ENCODE measurements around the gene AKAP1. TPM values are rescaled to one million over a fixed set of nuclear protein-coding genes. Genes with fewer than 3 reads are reported as not detected.

Gene AKAP1
- polyA plus RNA-seq, 4 donors, result 32.5 to 39.4 (median 33.7) TPM

GRCh38 chr17:57104461-57105175, 19.6 kb downstream of the AKAP1 start:
- no peak for DNase-seq (ENCODE audit: low read depth in 4 of 4, low spot score in 2 of 4)

GRCh38 chr17:57105591-57105990, 20.5 kb downstream of the AKAP1 start:
- DNase-seq (ENCODE audit: low read depth in 4 of 4, low spot score in 2 of 4), result no peak

GRCh38 chr17:57106107-57106835, 21.2 kb downstream of the AKAP1 start:
- no peak for DNase-seq (ENCODE audit: low read depth in 4 of 4, low spot score in 2 of 4)

GRCh38 chr17:57106836-57107497, 21.9 kb downstream of the AKAP1 start:
- DNase-seq (ENCODE audit: low read depth in 4 of 4, low spot score in 2 of 4), result no peak

- DNase-seq (ENCODE audit: low read depth in 4 of 4, low spot score in 2 of 4), result no peak
Measured at GRCh38 chr17:57107498-57108101, 22.6 kb downstream of the AKAP1 start.

GRCh38 chr17:57108671-57109392, 23.8 kb downstream of the AKAP1 start:
- DNase-seq (ENCODE audit: low read depth in 4 of 4, low spot score in 2 of 4), result no peak

GRCh38 chr17:57109393-57110151, 24.5 kb downstream of the AKAP1 start:
- no peak for DNase-seq (ENCODE audit: low read depth in 4 of 4, low spot score in 2 of 4)

- no peak for DNase-seq (ENCODE audit: low read depth in 4 of 4, low spot score in 2 of 4)
Measured at GRCh38 chr17:57110152-57110542, 25.1 kb downstream of the AKAP1 start.

- no peak for DNase-seq (ENCODE audit: low read depth in 4 of 4, low spot score in 2 of 4)
Measured at GRCh38 chr17:57110579-57111325, 25.7 kb downstream of the AKAP1 start.

GRCh38 chr17:57111386-57111785, 26.3 kb downstream of the AKAP1 start:
- DNase-seq (ENCODE audit: low read depth in 4 of 4, low spot score in 2 of 4), result no peak

- DNase-seq (ENCODE audit: low read depth in 4 of 4, low spot score in 2 of 4), result no peak
Measured at GRCh38 chr17:57113011-57113410, 28.0 kb downstream of the AKAP1 start.

GRCh38 chr17:57113656-57114055, 28.6 kb downstream of the AKAP1 start:
- DNase-seq (ENCODE audit: low read depth in 4 of 4, low spot score in 2 of 4), result no peak

GRCh38 chr17:57114085-57114673, 29.1 kb downstream of the AKAP1 start:
- no peak for DNase-seq (ENCODE audit: low read depth in 4 of 4, low spot score in 2 of 4)

GRCh38 chr17:57115377-57115776, 30.3 kb downstream of the AKAP1 start:
- DNase-seq (ENCODE audit: low read depth in 4 of 4, low spot score in 2 of 4), result no peak

GRCh38 chr17:57115916-57116315, 30.9 kb downstream of the AKAP1 start:
- DNase-seq (ENCODE audit: low read depth in 4 of 4, low spot score in 2 of 4), result no peak

- no peak for DNase-seq (ENCODE audit: low read depth in 4 of 4, low spot score in 2 of 4)
Measured at GRCh38 chr17:57117798-57118197, 32.8 kb downstream of the AKAP1 start.

- DNase-seq (ENCODE audit: low read depth in 4 of 4, low spot score in 2 of 4), result no peak
Measured at GRCh38 chr17:57120814-57121213, 35.8 kb downstream of the AKAP1 start.

GRCh38 chr17:57121308-57122042, 36.4 kb downstream of the AKAP1 start:
- peak in 1 of 4 donors; percentile 54 for DNase-seq (ENCODE audit: low read depth in 4 of 4, low spot score in 2 of 4)

All from left renal cortex interstitium (tissue), 4 donors.